ENCODE results near the gene SDS.

The SDS gene

DNA sequence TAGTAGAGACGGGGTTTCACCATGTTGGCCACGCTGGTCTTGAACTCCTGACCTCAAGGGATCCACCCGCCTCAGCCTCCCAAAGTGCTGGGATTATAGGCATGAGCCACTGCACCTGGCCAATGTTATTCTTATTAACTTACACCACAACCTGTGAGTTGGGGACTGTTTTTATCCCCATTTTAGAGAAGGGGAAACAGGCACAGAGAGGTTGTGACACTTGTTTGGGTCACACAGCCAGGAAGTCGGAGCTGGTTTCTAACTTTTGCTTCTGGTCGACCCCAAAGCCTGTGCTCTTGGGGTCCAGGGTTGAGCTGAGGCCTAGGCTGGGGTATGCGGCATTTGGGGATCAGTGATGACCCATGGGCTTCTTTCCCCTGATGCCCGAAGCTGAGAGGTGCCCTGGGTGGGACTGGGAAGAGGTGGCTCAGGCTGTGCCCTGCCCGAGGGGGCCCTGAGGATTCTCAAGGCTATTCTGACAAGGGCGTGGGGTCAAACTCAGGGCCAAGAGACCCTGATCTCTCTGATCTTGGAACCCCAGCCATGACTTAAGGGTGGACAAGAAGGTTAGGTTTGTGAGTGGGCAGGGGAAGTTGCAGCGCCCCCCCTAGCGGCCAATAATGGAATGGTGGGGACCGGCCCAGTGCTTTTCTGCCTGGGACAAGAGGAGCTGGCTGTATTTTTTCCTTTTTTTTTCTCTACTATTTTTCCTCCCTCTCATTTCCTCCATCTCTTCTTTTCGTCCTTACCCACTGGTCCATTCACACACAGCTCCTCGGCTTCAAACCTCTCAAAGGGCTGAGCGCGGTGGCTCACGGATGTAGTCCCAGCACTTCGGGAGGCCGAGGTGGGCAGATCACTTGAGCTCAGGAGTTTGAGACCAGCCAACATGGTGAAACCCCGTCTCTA, 21.5 kb upstream of the SDS start:
- peak; percentile 70 for DNase-seq

GRCh38 chr12:113424456-113424855, 20.8 kb upstream of the SDS start:
- peak; percentile 61 for DNase-seq

DNA sequence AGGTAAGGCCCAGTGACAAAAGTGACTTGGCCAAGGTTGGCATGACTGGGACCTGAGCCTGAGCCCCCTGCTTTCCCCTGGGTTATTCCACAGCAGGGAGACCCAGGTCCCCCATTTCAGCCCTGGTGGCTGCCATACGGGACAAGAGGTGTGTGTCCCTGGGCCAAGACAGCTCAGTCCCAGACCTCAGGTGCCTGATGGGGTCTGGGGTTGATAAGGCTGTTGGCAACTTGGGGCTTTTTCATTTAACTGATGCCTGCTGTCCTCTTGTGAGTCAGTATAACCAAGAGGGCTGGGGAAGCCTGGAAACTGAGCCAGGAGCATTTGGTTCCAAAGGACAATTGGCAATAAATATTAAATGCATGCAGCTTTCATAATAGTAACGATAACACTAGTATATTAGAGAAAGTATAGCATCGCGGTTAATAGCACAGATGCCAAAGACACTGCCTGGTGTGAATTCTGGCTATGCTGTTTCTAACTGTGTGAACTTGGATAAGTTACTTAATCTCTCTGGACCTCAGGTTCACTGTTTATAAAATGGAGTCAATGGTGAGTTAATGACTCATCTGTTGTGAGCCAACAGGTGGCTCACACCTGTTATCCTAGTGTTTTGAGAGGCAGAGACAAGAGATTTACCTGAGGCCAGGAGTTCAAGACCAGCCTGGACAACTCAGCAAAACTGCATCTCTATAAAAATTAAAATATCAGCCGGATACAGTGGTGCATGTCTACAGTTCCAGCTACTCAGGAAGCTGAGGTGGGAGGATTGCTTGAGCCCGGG, 19.4 kb upstream of the SDS start:
- DNase-seq, result peak; percentile 55

DNA sequence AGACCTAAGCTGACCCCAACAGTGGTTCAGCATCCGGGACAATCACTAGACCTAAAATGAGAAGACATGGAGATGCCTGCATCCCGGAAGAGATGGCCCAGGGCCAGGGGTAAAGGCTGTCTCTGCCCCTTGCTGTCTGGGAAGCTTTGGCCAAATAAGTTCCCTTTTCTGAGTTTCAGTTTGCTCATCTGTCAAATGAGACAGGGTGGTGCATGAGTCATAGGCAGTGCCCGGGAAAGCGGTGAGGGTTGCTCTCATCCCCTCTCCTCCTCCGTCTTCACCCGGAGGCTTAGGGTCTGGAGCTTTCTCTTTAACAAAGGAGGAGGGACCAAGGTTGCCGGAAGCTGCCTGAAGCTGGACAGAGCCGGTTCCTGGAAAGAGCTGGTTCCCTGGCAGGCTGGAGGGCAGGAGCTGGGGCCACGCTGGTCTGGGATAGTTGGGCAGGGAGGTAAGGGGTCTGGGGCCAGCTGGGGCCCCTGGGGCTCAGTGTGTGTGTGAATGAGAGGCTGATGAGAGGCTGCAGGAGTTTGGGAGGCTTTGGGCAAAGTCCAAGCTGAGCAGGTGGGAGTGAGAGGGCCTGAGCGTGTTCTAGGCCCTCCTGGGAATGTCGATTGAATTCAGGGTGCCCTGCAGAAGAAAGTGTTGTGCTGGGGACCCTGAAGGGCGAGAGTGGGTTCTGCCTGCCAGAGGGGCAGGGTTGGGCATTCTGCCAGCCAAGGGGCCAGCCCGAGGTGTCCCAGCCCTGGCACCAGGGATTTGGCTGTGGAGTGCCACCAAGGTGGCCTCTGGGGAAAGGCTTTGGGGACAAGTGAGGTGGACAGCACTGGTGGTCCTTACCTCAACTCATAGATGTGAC, 18.6 kb upstream of the SDS start, which contains the start of gene SDSL:
Gene SDSL (plus strand): TSS at position 351 of the 856 bp plus-strand sequence. CDS start 5,603 bp downstream, outside the sequence.
- DNase-seq, result peak; percentile 93

DNA sequence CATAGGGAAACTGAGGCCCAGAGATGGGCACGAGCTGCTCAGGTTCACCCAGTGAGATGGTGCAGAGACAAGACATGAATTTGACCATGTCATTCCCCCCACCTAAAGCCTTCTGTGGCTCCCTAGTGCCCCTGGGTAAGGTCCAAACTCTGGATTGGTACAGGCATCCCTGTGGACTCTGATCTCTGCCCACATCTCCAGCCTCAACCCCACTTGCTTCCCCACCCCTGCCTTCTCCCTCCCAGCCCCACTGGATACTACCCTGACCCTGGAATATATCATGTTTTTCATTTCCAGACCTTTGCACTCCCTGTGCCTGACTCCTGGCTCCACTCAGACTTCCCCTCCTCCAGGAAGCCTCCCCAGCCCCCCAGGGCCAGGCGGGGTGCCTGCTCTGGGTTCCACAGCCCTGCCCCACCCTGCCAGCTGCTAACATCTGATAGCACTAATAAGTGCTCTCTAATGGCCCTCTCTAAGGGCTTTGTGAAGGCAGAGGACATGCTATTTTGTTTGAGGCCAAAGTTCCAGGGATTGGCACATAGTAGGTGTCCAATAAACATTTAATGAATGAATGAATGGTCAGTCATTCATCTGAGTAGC, 17.4 kb upstream of the SDS start:
- DNase-seq, result peak; percentile 92

DNA sequence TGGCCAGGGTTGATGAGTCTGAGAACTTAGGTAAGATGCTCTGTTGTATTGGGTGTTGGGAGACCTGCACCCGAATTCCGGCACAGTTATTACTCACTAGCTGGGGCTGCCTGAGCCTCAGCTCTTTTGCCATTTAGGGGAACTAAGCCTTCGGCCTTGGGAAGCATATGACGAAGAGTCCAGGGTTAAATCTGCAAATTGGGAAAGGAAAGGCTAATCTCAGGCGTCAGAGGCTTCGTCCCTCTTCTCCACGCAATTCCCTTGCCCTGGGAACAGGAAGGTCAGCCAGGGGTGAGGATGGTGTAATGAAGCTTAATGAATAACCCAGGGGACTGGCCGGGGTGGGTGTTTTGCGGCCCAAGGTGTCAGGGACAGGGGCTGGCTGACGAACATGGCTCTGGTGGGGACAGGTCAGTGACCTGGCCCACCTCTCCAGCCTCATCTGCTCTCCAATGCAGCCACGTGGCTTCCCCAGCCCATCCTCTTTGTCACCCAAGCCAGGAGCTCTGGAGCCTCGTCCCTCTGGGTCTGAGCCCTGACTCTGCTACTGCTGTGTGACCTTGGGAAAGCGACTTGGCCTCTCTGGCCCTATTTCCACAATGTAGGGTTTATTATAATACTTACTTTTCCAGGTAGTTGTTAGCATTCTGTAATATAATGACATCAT, 14.7 kb upstream of the SDS start:
- no peak for DNase-seq

DNA sequence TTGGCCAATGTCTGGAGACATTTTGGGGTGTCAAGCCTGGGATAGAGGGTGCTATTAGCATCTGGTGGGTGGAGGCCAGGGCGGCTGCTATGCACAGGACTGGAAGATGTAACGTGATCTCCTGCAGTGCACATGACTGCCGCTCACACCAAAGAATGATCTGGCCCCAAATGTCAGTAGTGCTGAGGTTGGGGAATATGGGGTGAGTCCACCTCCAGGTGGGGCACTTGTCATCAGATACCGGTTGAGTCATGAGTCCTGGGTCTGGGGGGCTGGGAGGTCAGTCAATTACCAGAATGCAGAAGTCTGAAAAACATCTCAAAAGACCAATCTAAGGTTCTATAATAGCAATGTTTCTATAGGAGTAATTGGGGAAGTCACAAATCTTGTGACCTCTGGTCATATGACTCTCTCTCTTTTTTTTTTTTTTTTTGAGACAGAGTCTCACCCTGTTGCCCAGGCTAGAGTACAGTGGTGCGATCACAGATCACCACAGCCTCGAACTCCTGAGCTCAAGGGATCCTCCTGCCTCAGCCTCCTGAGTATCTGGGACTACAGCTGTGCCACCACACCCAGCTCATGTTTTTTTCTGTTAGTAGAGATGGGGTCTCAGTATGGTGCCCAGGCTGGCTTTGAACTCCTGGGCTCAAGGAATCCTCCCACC, 12.5 kb upstream of the SDS start:
- DNase-seq, result peak; percentile 34

- DNase-seq, result no peak
Observed at GRCh38 chr12:113414519-113415038, 10.9 kb upstream of the SDS start.

GRCh38 chr12:113413488-113413939, 9.8 kb upstream of the SDS start:
- DNase-seq, result no peak

DNA sequence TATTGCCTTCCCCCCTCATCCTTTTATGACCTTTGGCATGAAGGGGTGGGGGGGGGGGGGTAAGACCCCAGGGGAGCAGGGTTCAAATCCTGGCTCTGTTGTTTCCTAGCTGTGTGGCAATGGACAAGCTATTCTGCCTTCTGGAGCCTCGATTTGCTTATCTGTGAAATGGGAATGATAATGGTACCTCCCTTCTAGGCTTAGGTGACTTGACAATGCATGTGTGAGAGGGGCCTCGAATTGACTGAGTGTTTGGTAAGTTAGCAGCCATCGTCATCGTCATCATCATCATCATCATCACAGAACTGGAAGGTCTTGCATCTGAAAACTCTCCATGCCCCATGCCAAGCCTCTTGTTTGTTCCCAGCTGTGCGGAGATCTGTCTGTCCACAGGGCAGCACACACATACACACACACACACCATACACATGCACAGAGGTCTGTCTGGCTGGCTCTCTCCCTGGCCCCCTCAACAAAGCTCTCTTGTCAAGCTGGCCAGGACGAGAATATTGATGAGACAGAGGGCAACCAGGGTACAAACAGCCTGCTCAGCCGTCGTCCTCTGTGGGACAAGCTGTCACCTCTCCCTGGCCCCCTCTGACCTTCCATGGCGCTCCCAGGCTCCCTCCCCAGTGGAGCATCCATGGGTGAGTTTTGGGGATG, 5.9 kb upstream of the SDS start:
- no peak for DNase-seq

DNA sequence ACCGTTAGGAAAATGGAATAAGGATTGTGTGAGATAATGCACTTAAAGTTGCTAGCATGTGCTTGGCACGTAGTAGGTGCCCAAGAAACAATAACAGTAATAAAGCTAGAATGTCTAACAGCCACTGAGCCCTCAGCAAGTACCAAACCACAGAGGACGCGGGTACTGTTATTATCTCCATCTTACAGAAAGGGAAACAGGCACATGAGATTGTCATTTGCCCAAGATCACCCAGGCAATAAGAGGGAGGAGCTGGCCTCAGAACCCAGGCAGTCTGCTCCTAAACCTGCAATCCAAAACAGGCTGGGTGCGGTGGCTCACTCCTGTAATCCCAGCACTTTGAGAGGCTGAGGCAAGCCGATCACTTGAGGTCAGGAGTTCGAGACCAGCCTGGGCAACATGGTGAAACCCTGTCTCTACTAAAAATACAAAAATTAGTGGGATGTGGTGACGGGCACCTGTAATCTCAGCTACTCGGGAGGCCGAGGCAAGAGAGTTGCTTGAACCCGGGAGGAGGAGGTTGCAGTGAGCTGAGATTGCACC, 5.1 kb upstream of the SDS start:
- peak; percentile 65 for DNase-seq

GRCh38 chr12:113407931-113408600, 4.4 kb upstream of the SDS start:
- peak; percentile 25 for DNase-seq

GRCh38 chr12:113405694-113406093, 2.0 kb upstream of the SDS start:
- no peak for DNase-seq

DNA sequence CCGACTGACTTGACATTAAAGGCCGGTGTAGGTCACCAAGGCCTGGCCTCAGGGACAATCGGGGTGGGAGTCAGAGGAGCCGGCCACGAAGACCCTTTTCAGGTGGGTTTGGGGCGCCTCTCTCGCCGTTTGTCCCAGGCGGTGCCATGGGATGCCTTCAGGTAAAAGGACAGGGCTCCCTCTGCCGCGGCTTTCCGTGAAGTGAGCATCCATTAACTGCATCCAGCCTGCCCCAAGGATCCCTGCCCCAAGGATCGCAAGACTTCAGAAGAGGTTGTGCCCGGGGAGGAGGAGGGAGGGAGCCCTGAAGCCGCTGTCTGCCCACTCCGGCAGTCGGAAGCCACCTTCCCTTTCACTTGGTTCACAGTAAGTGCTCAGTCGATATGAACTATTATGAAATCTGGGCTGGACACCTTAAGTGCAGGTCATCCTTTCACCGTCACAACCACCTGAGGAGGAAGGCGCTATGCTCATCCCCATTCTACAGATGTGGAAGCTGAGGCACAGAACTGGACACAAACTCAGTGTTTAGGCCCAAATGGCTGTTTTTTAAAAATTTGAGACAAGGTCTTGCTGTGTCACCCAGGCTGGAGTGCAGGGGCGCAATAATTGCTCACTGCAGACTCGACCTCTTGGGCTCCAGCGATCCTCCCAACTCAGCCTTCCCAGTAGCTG, 964 bp downstream of the SDS start:
- DNase-seq, result no peak

DNA sequence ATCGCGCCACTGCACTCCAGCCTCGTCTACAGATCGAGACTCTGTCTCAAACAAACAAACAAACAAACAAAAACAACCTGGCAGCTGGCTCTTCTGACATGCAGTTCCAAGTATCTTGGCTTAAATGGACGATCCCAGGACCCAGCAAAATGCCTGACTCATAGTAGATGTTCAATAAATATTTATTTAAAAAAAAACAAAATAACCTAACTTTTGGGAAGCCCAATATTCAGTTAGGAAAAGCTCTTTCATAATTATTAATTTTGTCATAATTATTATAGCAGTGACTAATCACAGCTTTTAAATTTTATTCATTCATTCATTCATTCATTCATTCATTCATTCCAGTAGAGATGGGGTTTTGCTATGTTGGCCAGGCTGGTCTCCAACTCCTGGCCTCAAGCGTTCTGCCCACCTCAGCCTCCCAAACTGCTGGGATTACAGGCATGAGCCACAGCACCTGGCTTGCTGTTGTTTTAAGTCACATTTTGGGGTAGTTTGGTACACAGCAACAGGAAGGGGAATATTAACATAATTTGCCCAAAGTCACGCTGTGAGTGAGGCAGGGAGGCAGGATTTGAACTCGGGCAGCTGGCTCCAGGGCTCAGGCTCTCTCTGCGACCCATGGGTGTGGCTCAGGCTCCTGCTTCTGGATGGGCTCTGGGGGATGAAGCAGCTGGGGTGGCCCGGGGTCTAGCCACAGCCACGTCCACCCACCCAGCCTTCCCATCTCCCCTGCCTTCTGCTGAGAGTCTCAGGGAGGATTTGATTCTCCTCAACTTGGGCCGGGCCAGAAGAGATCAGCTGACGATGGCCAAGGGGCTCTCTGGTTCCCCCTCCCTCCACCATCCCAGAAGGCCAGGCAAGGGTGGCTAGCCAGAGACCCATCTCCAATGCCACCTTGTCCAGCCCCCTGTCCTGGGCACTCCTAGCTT, 2.4 kb downstream of the SDS start:
- DNase-seq, result no peak

GRCh38 chr12:113400362-113400761, 3.3 kb downstream of the SDS start:
- DNase-seq, result no peak

DNA sequence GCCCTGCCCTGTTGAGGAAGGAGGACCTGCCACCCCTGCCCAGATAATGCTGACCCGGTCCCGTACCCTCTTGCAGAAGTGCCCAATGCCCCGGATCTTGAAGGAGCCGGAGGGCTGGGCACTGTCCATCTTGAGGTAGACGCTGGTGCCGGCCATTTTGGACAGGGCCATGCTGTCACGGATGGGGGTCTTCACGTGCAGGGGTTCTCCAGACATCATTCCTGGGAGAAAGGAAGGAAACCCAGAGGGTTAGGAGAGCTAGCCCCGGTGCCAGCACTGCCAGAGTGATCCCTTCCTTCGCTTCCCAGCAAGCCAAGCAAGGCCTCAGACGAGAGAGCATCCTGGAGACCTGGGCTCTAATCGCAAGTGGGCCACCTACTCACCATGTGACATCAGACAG, 4.2 kb downstream of the SDS start:
- no peak for DNase-seq
